Tibial nerve (tissue), 3 donors: Measurements from ENCODE around the gene RAP1GAP2.

Experiments
- EP300 ChIP-seq, 2 donors: sonication (generic); formaldehyde crosslinking; IDR thresholded peaks; one replicate each; pipeline ENCODE4 v1.6.1; 2017; ENCODE audit warnings: antibody characterized with exemption in 2 of 2, mild to moderate bottlenecking in 1 of 2
- POLR2A ChIP-seq, 2 donors: fragments of 450-650 bp; IDR thresholded peaks; one replicate each; pipeline ENCODE4 v1.6.1; 2017; ENCODE audit warnings: antibody characterized with exemption in 2 of 2, mild to moderate bottlenecking in 2 of 2, moderate library complexity in 2 of 2

DNA sequence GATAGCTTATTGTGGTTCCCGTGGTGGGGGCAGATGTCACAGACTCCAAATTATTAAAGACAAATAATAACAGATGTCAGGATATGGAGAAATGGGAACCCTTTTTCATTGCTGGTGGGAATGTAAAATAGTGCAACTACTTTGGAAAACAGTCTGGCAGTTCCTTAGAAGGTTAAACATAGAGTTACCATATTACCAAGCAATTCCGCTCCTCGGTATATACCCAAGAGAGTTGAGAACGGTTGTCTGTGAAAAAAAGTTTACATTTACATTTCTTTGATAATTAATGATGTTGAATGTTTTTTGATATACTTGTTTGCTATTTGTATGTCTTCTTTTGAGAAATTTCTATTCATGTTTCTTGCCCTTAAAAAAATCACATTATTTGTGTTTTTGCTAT lies 226.0 kb downstream of the RAP1GAP2 start:
- TF ChIP-seq EP300 (IDR thresholded peaks at IDR 0.05): no peak
- no peak for TF ChIP-seq POLR2A (IDR thresholded peaks at IDR 0.05)
